Measurements from ENCODE around the gene MTX1. TPM values are rescaled to one million over a fixed set of nuclear protein-coding genes. Genes with fewer than 3 reads are reported as not detected.
A peak's percentile ranks its signal among the peaks of the same experiment; 100 is the strongest.

The MTX1 gene
- total RNA-seq, 1 donor from 2014 or later, result 23.9 TPM

- TF ChIP-seq, protein P1, sequence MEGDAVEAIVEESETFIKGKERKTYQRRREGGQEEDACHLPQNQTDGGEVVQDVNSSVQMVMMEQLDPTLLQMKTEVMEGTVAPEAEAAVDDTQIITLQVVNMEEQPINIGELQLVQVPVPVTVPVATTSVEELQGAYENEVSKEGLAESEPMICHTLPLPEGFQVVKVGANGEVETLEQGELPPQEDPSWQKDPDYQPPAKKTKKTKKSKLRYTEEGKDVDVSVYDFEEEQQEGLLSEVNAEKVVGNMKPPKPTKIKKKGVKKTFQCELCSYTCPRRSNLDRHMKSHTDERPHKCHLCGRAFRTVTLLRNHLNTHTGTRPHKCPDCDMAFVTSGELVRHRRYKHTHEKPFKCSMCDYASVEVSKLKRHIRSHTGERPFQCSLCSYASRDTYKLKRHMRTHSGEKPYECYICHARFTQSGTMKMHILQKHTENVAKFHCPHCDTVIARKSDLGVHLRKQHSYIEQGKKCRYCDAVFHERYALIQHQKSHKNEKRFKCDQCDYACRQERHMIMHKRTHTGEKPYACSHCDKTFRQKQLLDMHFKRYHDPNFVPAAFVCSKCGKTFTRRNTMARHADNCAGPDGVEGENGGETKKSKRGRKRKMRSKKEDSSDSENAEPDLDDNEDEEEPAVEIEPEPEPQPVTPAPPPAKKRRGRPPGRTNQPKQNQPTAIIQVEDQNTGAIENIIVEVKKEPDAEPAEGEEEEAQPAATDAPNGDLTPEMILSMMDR (IDR thresholded peaks at IDR 0.05), result peak; percentile 85 to 91 (median 89)
- Histone ChIP-seq H3K9me3 (no peaks in the 10 kb centered on the region), H3K4me3 (no peak overlapping the region), H3K36me3 (peaks cover 0 to 8% of the 10 kb centered on the region in 2 donors), H3K27me3 (no peaks in the 10 kb centered on the region), H3K4me1 (peaks cover 10 to 15% of the 10 kb centered on the region in 2 donors), H3K27ac (no peak overlapping the region)
- DNase-seq (ENCODE audit: low spot score in 2 of 2), result peak; percentile 18 to 90
- intact Hi-C loops (cut with DNase I), result loop anchor here (1.0 kb wide), 1 partner anchor 17 kb away; no protein-coding TSS in a partner anchor
These were observed 31.9 kb upstream of the MTX1 start for GRCh38 chr1:155176544-155177071.

GRCh38 chr1:155177192-155177917, 31.1 kb upstream of the MTX1 start:
- peaks cover 0 to 8% of the 10 kb centered on the region in 2 donors for H3K36me3 ChIP-seq
- intact Hi-C loops (cut with DNase I), result no loop called here
- H3K9me3 ChIP-seq, result no peaks in the 10 kb centered on the region
- TF ChIP-seq, protein P1 (IDR thresholded peaks at IDR 0.05), result no peak
- DNase-seq (ENCODE audit: low spot score in 2 of 2), result peak; percentile 5 to 41
- H3K4me1 ChIP-seq, result peaks cover 6 to 15% of the 10 kb centered on the region in 2 donors
- no peak overlapping the region for H3K27ac ChIP-seq
- H3K4me3 ChIP-seq, result no peak overlapping the region
- H3K27me3 ChIP-seq, result no peaks in the 10 kb centered on the region

DNA sequence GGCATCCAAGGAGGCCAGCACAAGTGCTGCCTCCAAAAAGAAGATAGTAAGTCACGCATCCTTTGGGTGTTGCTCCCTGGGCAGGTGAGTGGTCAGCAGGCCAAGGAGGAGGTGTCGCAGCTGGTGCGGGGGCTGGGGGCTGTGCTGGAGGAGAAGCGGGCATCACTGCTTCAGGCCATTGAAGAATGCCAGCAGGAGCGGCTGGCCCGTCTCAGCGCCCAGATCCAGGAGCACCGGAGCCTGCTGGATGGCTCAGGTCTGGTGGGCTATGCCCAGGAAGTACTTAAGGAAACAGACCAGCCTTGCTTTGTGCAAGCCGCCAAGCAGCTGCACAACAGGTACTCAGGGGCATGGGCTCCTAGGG, 30.6 kb upstream of the MTX1 start:
- Histone ChIP-seq H3K4me3 (no peak overlapping the region), H3K4me1 (peaks cover 6 to 15% of the 10 kb centered on the region in 2 donors), H3K9me3 (no peaks in the 10 kb centered on the region), H3K27me3 (no peaks in the 10 kb centered on the region), H3K36me3 (peaks cover 0 to 8% of the 10 kb centered on the region in 2 donors), H3K27ac (no peak overlapping the region)
- DNase-seq (ENCODE audit: low spot score in 2 of 2), result peak; percentile 4 to 60
- intact Hi-C loops (cut with DNase I), result no loop called here
- TF ChIP-seq, protein P1 (IDR thresholded peaks at IDR 0.05), result no peak

DNA sequence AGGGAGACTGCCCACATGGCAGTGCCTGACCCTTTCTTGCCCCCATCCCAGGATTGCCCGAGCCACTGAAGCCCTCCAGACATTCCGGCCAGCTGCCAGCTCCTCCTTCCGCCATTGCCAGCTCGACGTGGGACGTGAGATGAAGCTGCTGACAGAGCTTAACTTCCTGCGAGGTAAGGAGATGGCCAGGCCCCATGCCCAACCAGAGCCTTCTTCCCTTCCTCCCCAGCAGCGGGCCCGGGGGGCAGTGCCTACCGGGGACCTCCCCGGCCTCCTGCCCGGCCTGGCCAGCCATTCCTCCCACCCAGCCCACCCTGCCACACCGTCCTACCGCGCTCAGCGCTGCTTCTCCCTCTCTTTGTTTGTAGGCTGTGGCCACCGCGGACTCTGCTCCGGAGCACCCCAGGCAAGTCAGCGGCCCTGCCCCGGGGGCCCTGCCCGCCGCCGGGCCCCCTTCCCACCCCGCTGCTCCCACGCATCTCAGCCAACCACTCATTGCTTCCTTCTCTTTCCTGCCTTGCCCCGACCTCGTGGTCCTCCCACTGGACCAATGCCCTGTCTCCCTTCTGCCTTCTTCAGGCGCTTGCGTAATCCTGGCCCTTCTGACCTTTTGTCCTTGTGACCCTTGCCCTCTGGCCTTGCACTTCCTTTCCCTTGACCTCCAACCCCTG, 29.9 kb upstream of the MTX1 start:
- intact Hi-C loops (cut with DNase I), result no loop called here
- H3K4me1 ChIP-seq, result peaks cover 4 to 11% of the 10 kb centered on the region in 2 donors

More for the DNA sequence above, 29.9 kb upstream of the MTX1 start:
- Histone ChIP-seq H3K36me3 (peaks cover 0 to 8% of the 10 kb centered on the region in 2 donors), H3K4me3 (no peak overlapping the region), H3K27me3 (no peaks in the 10 kb centered on the region), H3K27ac (no peak overlapping the region), H3K9me3 (no peaks in the 10 kb centered on the region)
- DNase-seq (ENCODE audit: low spot score in 2 of 2), result peak in 1 of 2 donors; percentile 58
- TF ChIP-seq, protein P1 (IDR thresholded peaks at IDR 0.05), result no peak

Measured in ascending aorta (tissue), 2 donors.